CD14-positive monocyte (primary cell): ENCODE measurements around the gene BSN. TPM values are rescaled to one million over a fixed set of nuclear protein-coding genes. Genes with fewer than 3 reads are reported as not detected.

Experiments used
- DNase-seq, 3 donors: peaks; one replicate each; pipeline ENCODE4 v3.0.0-alpha.2; 2011 to 2022
- H2AFZ ChIP-seq: 2 replicates; pipeline ENCODE4 v1.6.0; 2012; ENCODE audit warnings: mild to moderate bottlenecking, low read depth, low read length, inconsistent platforms; ENCODE audit not compliant: insufficient read depth, poor library complexity, severe bottlenecking
- H3K27ac ChIP-seq, 2 donors: 1 replicate in 1 of 2; 2 replicates in 1 of 2; pipeline ENCODE4 v1.5.1; 2012 to 2013; ENCODE audit warnings: low read length in 2 of 2, control low read depth in 1 of 2, inconsistent platforms in 1 of 2, low read depth in 1 of 2, mild to moderate bottlenecking in 1 of 2
- H3K27me3 ChIP-seq, 2 donors: one replicate each; pipeline versions ENCODE4 v1.6.0 to v1.6.1; 2011 to 2013; ENCODE audit warnings: low read length in 2 of 2; ENCODE audit not compliant: control insufficient read depth in 2 of 2, insufficient read depth in 2 of 2
- H3K36me3 ChIP-seq, 2 donors: replicated peaks in 1 of 2; 1 replicate in 1 of 2; 2 replicates in 1 of 2; pipeline versions ENCODE4 v1.5.1 to v1.6.1; 2012 to 2013; ENCODE audit warnings: low read length in 2 of 2, control low read depth in 1 of 2, inconsistent platforms in 1 of 2, mild to moderate bottlenecking in 1 of 2; ENCODE audit not compliant: insufficient read depth in 2 of 2, control insufficient read depth in 1 of 2
- H3K4me1 ChIP-seq, 2 donors: 1 replicate in 1 of 2; 2 replicates in 1 of 2; pipeline versions ENCODE4 v1.5.1 to v1.6.1; 2012 to 2013; ENCODE audit warnings: low read length in 2 of 2, control low read depth in 1 of 2, inconsistent platforms in 1 of 2, mild to moderate bottlenecking in 1 of 2, moderate library complexity in 1 of 2; ENCODE audit not compliant: insufficient read depth in 2 of 2, control insufficient read depth in 1 of 2
- H3K4me2 ChIP-seq: replicated peaks from 2 replicates; pipeline ENCODE3; 2012; ENCODE audit warnings: low read length, moderate library complexity, mild to moderate bottlenecking; ENCODE audit not compliant: poor library complexity, severe bottlenecking; ENCODE audit errors: extremely low read depth
- H3K4me3 ChIP-seq, 3 experiments: fragments of 200-600 bp in 1 of 3; sonication (generic) in 1 of 3; replicated peaks in 1 of 3; 1 replicate in 2 of 3; 2 replicates in 1 of 3; pipeline ENCODE4 v1.5.1; 2011 to 2013; ENCODE audit warnings: low read length in 3 of 3, mild to moderate bottlenecking in 3 of 3, control low read depth in 2 of 3, low read depth in 2 of 3, inconsistent platforms in 1 of 3, moderate library complexity in 1 of 3
- H3K79me2 ChIP-seq: 2 replicates; pipeline ENCODE4 v1.6.0; 2012; ENCODE audit warnings: mild to moderate bottlenecking, control low read depth, inconsistent platforms, low read length, moderate library complexity; ENCODE audit not compliant: insufficient read depth
- H3K9ac ChIP-seq: 2 replicates; pipeline ENCODE4 v1.6.0; 2017; ENCODE audit warnings: low read length, mild to moderate bottlenecking; ENCODE audit not compliant: insufficient read depth, poor library complexity, severe bottlenecking
- H3K9me3 ChIP-seq, 2 donors: replicated peaks in 1 of 2; 1 replicate in 1 of 2; 2 replicates in 1 of 2; pipeline versions ENCODE4 v1.5.1 to v1.6.1; 2012 to 2013; ENCODE audit warnings: low read length in 2 of 2, control low read depth in 1 of 2; ENCODE audit not compliant: control insufficient read depth in 1 of 2, insufficient read depth in 1 of 2
- H4K20me1 ChIP-seq: 2 replicates; pipeline ENCODE4 v1.6.0; 2012; ENCODE audit warnings: mild to moderate bottlenecking, low read length, control low read depth, moderate library complexity; ENCODE audit not compliant: insufficient read depth
- H3K27ac Mint-ChIP-seq, 7 donors: one replicate each; pipeline ENCODE4 v1.8.0; 2020; ENCODE audit warnings: mild to moderate bottlenecking in 7 of 7, mixed read lengths in 7 of 7, moderate library complexity in 6 of 7, inconsistent platforms in 2 of 7
- H3K27me3 Mint-ChIP-seq, 3 donors: one replicate each; pipeline ENCODE4 v1.8.0; 2021 to 2022; ENCODE audit warnings: low read depth in 3 of 3, mild to moderate bottlenecking in 3 of 3, mixed read lengths in 3 of 3, moderate library complexity in 3 of 3, inconsistent platforms in 1 of 3
- H3K36me3 Mint-ChIP-seq, 2 donors: one replicate each; pipeline ENCODE4 v1.8.0; 2020; ENCODE audit warnings: mixed read lengths in 2 of 2, inconsistent platforms in 1 of 2, mild to moderate bottlenecking in 1 of 2
- H3K4me1 Mint-ChIP-seq: one replicate; pipeline ENCODE4 v1.8.0; 2020; ENCODE audit warnings: mild to moderate bottlenecking, mixed read lengths
- H3K4me3 Mint-ChIP-seq, 2 donors: one replicate each; pipeline ENCODE4 v1.8.0; 2020; ENCODE audit warnings: mild to moderate bottlenecking in 2 of 2, mixed read lengths in 2 of 2, moderate library complexity in 1 of 2
- H3K9me3 Mint-ChIP-seq, 7 donors: one replicate each; pipeline ENCODE4 v1.8.0; 2020 to 2022; ENCODE audit warnings: mixed read lengths in 7 of 7, mild to moderate bottlenecking in 6 of 7, moderate library complexity in 6 of 7, inconsistent platforms in 2 of 7
- CTCF ChIP-seq: fragments of 200-600 bp; IDR thresholded peaks from one replicate; pipeline ENCODE4 v1.8.0; 2022; ENCODE audit warnings: antibody characterized with exemption, mild to moderate bottlenecking
- WGBS: methylation state at CpG from one replicate; pipeline ENCODE4 v1.1.5; 2013; ENCODE audit warnings: missing lambda C conversion rate; ENCODE audit not compliant: insufficient coverage; 5-methylcytosine and 5-hydroxymethylcytosine counted together
- intact Hi-C, 2 donors: fragments of 100-400 bp; cut with micrococcal nuclease; formaldehyde crosslinking; loops; one replicate each; pipeline versions ENCODE4 v1.15.0 to v1.15.1; 2023
- polyA plus RNA-seq, 3 donors: library from polyadenylated mRNA; depleted of rRNA in 1 of 3; unstranded in 2 of 3; stranded (reverse) in 1 of 3; fragments of 300-500 nt in 2 of 3; fragments of >200 nt in 1 of 3; fragmentation: Illumina TruSeq in 2 of 3; gene quantifications; 1 replicate in 2 of 3; 2 replicates in 1 of 3; pipeline ENCODE4 v1.2.3, GENCODE V29; 2012 to 2021

The BSN gene
- polyA plus RNA-seq, 3 donors = not detected

DNA sequence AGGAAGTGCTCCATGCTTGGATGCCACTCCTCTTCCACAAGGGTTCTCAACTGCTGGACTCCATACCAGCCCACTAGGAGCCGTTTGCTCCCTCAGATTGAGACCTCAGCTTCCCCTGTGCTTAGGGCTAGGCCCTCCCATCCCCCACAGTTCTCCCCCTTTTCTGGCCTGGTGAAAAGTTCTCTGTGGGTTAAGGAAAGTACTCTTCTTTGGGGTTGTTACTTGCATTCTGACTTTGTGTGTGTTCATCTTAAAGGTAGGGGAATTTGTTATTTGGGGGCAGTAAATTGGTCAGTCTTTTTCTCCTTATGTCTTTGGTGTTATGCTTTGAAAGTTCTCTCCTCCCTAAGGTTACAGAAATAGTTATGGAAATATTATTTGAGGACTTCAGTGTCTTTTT is 95.9 kb downstream of the BSN start:
- Histone ChIP-seq H3K36me3 (no peaks in the 10 kb centered on the region), H3K4me2 (no peak overlapping the region), H3K79me2 (no peaks in the 10 kb centered on the region), H3K9ac (no peak overlapping the region), H3K4me3 (no peak overlapping the region), H2AFZ (no peak overlapping the region), H3K4me1 (no peaks in the 10 kb centered on the region), H4K20me1 (no peaks in the 10 kb centered on the region), H3K9me3 (no peaks in the 10 kb centered on the region), H3K27ac (no peak overlapping the region), H3K27me3 (no peaks in the 10 kb centered on the region)
- Mint-ChIP-seq H3K27me3 (peaks cover 0 to 4% (median 3%) of the 10 kb centered on the region in 3 donors), H3K36me3 (no peaks in the 10 kb centered on the region), H3K27ac (no peak overlapping the region), H3K4me3 (no peak overlapping the region), H3K9me3 (no peaks in the 10 kb centered on the region), H3K4me1 (no peaks in the 10 kb centered on the region)
- TF ChIP-seq CTCF = no peak
- no CpG with 5 or more reads among the region's 1 CpG for WGBS
- intact Hi-C loops = no loop called here
- DNase-seq = no peak

GRCh38 chr3:49650637-49651036 is 96.4 kb downstream of the BSN start:
- no peaks in the 10 kb centered on the region for H4K20me1 ChIP-seq
- H3K36me3 ChIP-seq = no peaks in the 10 kb centered on the region
- intact Hi-C loops = no loop called here
- no peaks in the 10 kb centered on the region for H3K36me3 Mint-ChIP-seq
- H3K27ac Mint-ChIP-seq = no peak overlapping the region
- no peaks in the 10 kb centered on the region for H3K9me3 ChIP-seq
- no peak overlapping the region for H3K4me2 ChIP-seq
- no peaks in the 10 kb centered on the region for H3K4me1 Mint-ChIP-seq
- 83% methylated on average over 2 of the region's 8 CpGs for WGBS
- H3K79me2 ChIP-seq = no peaks in the 10 kb centered on the region
- H3K9ac ChIP-seq = no peak overlapping the region
- H3K4me3 Mint-ChIP-seq = no peak overlapping the region
- H2AFZ ChIP-seq = no peak overlapping the region
- no peak overlapping the region for H3K4me3 ChIP-seq
- H3K4me1 ChIP-seq = no peaks in the 10 kb centered on the region
- H3K27me3 Mint-ChIP-seq = peaks cover 0 to 4% (median 0%) of the 10 kb centered on the region in 3 donors
- DNase-seq = no peak
- H3K27ac ChIP-seq = no peak overlapping the region
- no peaks in the 10 kb centered on the region for H3K27me3 ChIP-seq
- no peak for TF ChIP-seq CTCF
- H3K9me3 Mint-ChIP-seq = no peaks in the 10 kb centered on the region
